NCI-H1930 (cell line): ENCODE data around the gene GSS.

Source experiments
- DNase-seq, 2 experiments: peaks; one replicate each; lab custom pipeline; 2025; lab: John Stamatoyannopoulos, UW

The GSS gene

GRCh38 chr20:34946661-34947060 lies 8.9 kb downstream of the GSS start:
- no peak for DNase-seq

GRCh38 chr20:34945315-34946077 lies 10.1 kb downstream of the GSS start:
- no peak for DNase-seq

GRCh38 chr20:34943808-34944567 lies 11.6 kb downstream of the GSS start:
- DNase-seq: no peak

GRCh38 chr20:34942301-34942700 lies 13.3 kb downstream of the GSS start:
- DNase-seq: no peak

- no peak for DNase-seq
Observed at GRCh38 chr20:34941226-34941625, 14.4 kb downstream of the GSS start.

- no peak for DNase-seq
Observed at GRCh38 chr20:34940081-34940481, 15.5 kb downstream of the GSS start.

- DNase-seq: no peak
Observed at GRCh38 chr20:34938466-34939163, 17.0 kb downstream of the GSS start.

- no peak for DNase-seq
Observed at GRCh38 chr20:34931771-34932170, 23.8 kb downstream of the GSS start.

- DNase-seq: no peak
Observed at GRCh38 chr20:34928411-34928810, 27.2 kb downstream of the GSS start.

- DNase-seq: no peak
Observed at GRCh38 chr20:34927736-34928135, 27.9 kb downstream of the GSS start.

GRCh38 chr20:34926581-34926980 lies 29.0 kb downstream of the GSS start:
- no peak for DNase-seq

- no peak for DNase-seq
Observed at GRCh38 chr20:34925981-34926380, 29.6 kb downstream of the GSS start.

- no peak for DNase-seq
Observed at GRCh38 chr20:34925341-34925740, 30.3 kb downstream of the GSS start.

GRCh38 chr20:34923414-34923813 lies 32.2 kb downstream of the GSS start:
- DNase-seq: no peak

- no peak for DNase-seq
Observed at GRCh38 chr20:34922654-34923381, 32.8 kb downstream of the GSS start.

GRCh38 chr20:34921436-34921835 lies 34.2 kb downstream of the GSS start:
- DNase-seq: no peak

GRCh38 chr20:34920055-34920454 lies 35.6 kb downstream of the GSS start:
- DNase-seq: no peak

GRCh38 chr20:34916774-34917354 lies 38.7 kb downstream of the GSS start:
- no peak for DNase-seq

GRCh38 chr20:34915749-34916455 lies 39.7 kb downstream of the GSS start:
- no peak for DNase-seq

GRCh38 chr20:34915131-34915530 lies 40.5 kb downstream of the GSS start:
- DNase-seq: no peak
